SKM-1 treated with dmso at 0.1 percent for 144 hours (cell line): ENCODE data around the gene CCDC85A.

Experiments
- DNase-seq: peaks from one replicate; lab custom pipeline; 2025; ENCODE audit not compliant: unreplicated experiment; lab: John Stamatoyannopoulos, UW

CCDC85A gene

DNA sequence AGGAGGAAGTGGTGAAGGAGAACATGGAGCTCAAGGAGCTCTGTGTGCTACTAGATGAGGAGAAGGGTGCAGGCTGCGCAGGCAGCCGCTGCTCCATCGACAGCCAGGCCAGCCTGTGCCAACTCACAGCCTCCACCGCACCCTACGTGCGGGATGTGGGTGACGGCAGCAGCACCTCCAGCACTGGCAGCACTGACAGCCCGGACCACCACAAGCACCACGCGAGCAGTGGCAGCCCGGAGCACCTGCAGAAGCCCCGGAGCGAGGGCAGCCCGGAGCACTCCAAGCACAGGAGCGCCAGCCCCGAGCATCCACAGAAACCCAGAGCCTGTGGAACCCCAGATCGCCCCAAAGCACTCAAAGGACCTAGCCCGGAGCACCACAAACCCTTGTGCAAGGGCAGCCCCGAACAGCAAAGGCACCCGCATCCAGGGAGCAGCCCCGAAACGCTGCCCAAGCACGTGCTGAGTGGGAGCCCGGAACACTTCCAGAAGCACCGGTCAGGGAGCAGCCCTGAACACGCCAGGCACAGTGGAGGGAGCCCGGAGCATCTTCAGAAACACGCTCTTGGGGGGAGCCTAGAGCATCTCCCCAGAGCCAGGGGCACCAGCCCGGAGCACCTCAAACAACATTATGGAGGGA lies 9.0 kb downstream of the CCDC85A start:
- no peak for DNase-seq

DNA sequence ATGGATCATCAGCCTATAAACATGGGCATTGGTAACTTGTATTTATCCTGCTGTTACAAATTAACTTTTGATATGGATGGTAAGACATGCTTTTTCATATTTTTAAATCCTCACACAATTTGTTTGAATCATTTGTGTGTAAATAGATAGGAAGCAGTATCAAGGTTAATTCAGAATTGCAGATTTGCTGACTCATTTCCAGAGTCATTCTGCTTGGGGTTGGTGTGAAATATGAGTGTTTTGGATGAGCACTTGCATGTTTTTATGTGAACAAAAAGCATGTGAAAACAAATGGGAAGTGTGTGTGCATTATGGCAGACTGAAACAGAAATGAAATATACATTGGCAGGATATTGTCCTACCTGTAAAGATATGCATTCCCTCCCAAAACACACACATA lies 11.8 kb downstream of the CCDC85A start:
- no peak for DNase-seq

DNA sequence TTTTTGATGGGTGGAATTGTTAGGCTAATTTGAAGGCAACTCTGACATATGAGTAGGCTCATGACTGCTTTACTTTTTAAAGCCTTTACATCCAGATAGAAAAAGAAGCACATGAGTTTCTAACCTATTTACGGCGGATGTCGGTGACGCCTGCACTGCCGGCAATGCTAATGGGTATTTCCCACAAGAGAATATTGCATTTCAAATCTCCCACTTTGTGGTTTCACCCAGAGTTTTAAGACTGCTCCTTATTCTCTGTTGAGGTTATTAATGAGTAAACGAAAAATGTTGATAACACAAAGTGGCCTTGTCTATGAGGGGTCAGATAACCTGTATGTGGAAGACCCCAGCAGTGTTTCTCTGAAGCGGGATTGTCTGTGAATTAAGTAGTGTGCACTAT lies 14.0 kb downstream of the CCDC85A start:
- no peak for DNase-seq

DNA sequence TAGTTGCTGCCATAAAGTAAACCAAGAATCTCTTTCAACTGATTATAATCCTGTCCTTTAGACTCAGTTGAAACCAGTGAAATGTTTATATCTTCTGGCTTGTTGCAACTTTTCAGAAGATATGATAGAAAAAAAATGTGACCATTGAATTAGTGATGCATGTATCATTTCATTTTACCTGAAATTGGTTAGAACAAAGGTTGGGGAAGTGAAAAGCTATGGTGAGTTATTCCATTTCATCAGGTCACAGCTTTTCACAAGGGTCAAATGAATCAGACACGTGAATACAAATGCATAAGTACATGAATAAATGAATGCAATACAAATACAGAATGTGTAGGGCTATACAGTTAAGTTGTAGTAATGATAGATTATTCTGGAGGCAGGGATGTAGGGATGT lies 15.1 kb downstream of the CCDC85A start:
- DNase-seq, result no peak

DNA sequence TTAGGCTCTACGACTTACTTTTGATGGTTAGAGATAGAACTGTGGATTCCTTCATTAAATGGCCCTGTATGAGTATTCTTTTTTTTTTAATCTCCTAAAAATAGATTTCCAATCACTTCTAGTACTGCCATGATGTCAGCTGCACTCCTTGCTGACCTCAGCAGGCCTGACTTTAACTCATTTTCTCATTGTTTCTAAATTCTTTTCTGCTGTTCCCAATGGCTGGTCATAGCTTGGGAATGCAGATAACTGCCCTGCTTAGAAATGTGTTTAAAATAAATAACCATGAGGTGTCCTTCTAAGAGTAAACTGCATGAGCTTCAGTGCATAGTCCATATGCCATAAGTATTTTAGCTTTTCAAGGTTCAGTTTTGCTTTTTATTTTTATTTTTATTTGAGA lies 15.7 kb downstream of the CCDC85A start:
- no peak for DNase-seq

DNA sequence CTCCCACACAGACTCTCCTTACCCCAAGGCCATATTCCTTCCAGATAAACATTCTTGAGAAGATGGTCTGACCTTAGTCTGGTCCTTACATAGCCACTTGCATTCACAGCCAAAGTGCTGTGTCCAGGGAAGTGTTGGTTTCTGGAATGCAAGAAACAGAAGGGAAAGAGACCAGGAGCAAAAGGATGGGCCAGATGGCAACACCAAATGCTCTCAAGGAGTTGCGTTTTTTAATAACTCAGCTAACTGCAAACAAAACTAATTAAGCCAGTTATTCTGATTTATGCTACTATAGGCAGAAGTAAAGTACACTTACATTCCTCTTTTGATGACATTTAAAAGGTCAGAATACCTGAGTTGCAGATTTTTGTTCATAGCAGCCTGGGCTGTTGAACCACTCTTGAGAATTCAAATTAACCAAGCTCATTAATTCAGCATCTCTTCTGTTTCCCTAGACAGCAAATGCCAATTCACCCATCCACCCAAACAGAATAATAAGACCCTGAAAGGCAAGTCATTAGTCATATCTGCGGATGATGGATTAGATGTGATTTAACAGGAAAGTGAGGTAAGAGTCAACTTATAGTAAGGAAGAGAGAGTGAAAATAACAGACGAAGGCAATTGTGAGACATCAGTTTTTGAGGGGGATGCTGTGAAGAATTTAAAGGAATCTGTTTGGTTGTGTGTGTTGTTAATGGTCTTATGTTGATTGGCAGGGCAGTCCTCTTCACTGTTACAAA lies 18.8 kb downstream of the CCDC85A start:
- DNase-seq, result no peak

DNA sequence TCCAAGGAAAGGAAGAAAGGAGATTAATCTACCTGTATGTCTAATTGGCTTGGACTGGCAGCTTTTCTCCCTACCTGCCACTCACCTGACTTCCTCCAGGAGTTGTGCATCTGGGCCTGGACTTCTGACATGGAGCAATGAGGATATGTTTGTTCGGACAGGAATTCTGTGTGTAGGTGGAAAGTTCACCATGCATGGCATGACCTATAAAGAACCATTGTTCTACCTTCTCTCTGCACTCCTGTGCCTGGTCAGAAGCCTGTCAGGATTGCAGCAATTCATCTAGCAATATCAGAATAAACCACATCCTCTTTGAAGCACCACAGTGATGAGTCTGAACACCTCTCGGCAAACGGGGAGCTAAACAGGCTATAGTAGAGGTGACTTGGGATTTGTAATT lies 20.8 kb downstream of the CCDC85A start:
- no peak for DNase-seq

DNA sequence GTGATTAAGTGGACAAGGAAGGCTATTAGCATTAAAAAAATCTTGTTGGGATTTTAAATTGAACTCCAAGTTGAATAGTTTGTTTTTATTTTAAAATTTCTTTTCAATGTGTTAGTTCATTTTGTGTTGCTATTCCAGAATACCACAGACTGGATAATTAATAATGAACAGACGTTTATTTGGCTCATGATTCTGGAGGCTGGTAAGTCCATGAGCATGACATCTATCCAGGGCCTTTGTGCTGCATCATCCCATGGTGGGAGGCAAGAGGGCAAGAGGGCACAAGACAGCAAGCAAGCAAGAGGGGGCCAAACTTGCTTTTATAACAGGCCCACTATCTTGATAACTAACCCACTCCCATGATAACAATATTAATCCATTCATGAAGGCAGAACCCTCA lies 22.5 kb downstream of the CCDC85A start:
- DNase-seq, result no peak

DNA sequence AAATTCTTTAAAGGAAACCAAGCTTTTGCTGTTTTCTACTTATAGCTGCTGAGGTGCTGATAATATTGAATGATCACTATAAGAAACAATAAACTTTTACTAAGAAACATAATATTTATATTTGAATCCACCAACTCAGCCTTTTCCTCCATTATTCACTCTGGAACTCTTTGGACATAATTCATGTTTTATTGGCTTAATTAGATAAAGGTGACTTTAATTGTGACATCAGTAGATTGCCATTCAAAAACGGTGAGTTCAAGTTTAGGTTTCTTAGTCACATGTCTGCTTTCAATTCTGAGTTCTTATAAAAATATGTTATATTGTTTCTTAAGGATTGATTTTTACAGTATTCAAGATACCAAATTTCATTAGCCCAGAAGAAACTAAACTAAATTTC lies 24.0 kb downstream of the CCDC85A start:
- DNase-seq, result no peak

DNA sequence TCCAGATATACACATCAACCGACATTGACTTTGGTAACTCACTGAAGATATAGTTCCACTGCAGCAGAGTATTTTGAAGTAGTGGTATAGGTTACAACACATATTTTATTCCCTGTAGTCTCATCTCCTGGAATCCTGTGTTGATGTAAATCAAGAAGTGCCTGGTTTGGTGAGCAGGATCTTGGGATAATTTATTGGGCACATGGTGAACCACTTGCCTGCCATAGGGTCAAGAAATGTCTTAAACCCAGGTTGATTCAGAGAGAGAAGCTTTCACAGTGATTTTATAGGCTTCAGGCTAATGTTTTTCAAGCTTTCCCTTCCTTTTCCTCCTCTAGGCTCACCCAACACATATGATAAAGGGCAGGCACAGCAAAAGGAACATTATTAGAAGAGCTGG lies 24.6 kb downstream of the CCDC85A start:
- no peak for DNase-seq

DNA sequence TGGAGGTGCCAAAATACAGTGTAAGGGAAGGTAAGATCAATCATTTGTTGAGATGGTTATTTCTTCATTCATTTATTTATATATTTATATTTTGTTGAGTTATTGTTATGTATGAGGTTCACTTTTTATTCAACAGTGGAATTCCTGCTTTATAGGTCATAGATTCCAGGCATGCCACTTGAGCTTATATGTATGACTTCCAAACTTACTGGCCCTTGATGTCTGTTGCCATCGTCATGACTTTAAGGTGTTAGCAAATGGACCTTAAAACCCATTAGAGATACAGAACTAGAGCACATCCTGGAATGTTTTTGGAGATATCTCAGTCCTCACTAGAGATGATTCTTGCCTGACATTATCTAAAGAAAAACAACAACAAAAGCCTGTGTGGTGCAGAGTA lies 25.9 kb downstream of the CCDC85A start:
- DNase-seq, result no peak

DNA sequence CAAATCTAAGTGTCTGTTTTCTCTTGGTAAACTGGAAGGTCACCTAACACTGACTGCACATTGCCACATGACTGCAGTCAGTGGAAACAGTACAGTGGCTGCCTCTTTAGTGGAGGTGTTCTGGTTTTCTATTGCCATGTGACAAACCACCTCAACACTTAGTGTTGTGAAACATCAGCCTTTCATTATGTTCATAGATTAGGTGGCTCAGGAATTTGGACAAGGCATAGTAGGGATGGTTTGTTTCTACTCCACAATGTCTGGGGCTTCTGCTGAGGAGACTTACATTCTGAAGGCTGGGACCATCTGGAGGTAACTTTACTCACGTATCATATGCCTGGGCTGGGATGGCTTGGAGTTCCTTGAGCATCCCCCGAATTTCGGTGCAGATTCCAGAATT lies 26.5 kb downstream of the CCDC85A start:
- no peak for DNase-seq

DNA sequence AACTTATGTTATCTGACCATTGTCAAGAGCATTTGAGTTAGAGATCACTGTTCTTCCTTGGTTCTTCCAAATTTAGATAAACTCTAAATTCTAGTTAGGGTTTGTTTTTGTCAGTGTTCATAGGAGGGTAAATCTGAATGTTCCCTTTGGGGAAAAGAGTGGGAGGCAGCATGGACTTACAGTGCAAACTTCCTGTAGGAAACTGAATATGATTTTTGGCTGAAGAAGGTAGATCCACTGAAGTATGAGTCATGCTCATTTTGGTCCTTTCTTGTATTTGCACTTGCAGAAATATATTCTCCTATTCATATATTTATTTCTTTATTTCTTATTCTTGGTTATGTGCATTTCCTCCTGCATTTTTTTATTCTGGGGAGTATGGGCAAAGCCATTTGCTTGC lies 27.3 kb downstream of the CCDC85A start:
- DNase-seq, result no peak

DNA sequence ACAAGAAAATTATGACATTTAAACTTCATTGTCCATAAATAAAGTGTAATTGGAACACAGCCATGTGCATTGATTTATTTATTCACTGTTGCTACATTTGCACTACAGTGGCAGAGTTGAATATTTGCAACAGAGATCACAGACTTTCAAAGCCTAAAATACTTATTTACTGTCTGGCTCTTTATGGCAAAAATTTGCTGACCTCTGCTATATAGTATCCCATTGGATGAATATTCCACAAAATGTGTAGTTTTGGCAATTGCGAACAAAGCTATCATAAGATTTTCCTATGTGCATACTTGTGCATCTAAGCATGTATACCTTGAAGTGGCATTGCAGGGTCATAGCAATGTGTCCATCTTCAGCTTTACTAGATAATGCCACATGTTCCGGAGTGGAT lies 32.1 kb downstream of the CCDC85A start:
- DNase-seq, result no peak

DNA sequence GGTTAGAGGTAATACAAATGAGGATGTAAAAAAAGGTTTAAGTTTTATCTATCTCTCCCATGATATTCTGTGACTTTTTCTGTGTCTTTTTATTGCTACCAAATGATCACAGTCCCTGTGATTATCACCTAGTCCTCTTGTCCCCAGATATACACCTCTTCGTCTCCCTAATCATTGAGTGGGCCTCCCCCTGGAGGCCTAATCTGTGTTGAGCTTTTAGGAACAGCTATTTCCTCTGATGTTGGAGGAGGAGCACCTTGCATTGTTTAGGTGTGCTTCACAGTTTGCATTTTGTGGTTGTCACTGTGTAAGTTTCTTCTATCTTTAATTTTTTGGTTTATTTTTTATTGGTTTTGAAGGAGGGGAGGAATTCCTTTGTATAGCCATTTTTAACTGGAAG lies 33.3 kb downstream of the CCDC85A start:
- DNase-seq, result no peak

DNA sequence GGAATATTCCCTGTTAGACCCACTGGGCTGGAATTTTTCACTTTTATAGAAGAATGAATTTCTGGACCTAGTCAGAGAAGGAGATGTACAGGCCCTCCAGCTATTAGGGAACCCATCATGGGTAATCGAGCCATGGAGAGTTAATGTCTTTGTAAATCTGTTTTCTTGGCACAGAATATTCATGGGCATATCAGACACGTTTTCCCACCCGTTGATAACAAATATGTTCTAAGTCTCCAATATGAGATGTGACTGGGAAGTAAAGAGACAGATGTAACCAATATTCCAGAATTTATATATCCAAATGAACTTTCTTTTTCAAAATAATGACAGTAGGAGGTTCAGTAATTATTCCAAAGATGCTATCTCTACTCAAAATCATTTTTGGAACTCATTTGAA lies 38.7 kb downstream of the CCDC85A start:
- DNase-seq, result no peak

DNA sequence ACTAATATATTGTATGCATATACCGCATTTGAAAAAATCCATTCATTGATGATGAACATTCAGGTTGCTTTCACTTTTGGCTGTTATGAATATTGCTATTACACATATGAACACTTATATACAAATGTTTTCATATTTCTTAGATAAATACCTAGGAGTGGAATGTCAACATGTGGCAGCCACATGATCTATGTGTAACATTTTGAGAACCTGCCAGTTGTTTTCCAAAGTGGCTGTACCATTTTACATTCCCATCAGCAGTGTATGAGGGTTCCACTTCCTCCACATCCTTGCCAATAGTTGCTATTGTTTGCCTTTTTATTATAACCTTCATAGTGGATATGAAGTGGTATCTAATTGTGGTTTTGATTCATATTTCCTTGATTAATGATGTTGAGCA lies 40.5 kb downstream of the CCDC85A start:
- no peak for DNase-seq

DNA sequence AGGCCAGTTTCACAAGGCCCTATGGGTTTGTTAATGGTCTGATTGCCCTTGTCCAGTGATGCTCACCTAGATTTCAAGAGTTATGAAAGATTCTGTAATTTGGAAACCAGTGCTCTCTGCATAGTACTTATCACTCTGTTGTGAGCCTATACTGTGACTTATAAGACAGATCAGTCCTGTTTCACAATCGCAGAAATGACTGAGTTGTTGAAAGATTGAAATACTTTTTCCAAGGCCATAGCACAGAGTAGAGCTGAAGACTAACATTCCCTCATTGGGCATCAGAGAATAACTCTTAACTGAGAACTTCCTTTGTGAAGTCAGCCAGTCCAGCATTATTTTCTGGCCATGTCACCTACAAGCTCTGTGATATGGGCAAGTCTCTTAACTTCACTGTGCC lies 44.0 kb downstream of the CCDC85A start:
- DNase-seq, result no peak

DNA sequence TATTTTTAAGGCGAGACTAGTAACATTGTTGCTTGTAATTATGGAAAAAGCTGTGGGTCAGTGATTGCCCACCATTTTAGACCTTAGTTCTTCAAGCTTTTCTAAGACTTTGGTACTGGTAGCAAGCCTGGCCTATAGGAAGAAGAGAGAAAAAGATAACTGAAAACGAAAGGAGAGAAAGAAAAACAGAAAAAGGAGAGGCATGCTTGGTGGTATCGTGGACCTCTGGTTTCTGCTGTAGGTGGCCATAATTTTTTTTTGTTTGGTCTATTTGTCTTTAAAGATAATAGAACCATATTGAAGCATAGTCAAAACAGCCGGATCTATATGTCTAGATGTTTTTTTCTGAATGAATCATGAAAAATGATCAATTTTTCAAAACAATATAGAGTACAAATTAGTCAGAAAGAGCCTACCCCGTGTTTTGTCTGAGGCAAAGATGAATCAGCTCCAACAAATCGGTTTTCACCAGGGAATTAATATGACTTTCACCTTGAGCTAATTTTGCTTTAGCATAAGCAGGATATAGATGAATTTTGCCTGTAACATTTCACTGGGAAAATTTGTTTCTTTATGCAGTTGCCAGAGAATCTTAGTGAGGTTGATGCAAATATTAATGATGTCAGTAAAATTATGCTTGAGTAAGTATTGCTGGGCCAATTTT lies 45.7 kb downstream of the CCDC85A start:
- DNase-seq, result no peak

DNA sequence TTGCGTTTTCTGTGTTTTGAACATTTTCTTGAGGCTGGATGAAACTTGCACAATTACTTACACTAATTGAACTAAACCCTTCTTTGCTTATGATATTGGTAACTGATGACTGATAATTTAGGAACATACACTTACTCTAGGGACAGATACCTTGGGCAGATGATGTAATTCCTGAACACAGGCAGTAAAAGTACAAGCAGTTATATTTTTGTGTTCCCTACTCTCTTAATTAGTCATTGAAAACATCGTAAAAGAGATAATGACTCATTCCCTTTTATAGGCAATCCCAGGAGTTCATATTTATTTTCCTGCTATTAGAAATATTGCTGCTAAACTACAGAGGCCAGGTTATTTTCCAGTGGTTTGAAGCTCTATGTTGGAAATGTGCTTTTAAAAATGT lies 46.4 kb downstream of the CCDC85A start:
- no peak for DNase-seq

DNA sequence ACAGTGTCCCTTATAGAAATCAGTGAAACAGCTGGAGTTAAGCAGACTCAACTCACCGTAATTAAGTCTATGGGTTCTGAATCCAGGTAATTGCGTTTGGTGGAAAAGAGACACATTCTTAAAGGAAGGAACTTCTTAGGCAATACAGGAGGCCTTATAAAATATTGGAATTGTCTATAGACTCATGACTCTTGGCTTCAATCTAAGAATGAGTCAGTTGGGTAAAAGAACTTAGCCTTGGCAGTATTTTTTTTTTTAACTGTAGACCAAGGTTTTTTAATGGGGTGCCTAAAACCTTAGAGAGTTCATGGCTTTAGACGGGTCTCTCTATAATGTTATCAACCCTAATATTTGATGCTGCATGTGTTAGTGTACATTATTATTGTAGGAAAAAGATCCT lies 47.6 kb downstream of the CCDC85A start:
- no peak for DNase-seq

DNA sequence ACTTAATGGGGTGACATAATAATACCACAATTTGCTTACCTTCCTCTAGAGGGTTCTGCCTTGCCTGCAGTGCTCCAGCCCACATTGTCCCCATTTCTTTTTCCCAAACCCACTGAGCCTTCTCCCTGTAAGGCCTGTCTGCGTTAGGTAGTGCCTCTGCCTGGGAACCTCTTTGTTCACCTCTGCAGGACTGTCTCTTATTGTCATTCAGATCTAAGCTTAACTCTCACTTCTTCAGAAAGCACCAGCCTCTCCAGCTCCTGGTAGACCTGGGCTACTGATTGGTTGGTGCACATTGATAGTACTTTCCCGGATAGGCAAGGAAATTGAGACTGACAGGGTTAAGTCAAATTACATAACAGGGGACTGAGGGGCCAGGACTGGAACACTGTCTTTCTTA lies 49.1 kb downstream of the CCDC85A start:
- DNase-seq, result no peak

DNA sequence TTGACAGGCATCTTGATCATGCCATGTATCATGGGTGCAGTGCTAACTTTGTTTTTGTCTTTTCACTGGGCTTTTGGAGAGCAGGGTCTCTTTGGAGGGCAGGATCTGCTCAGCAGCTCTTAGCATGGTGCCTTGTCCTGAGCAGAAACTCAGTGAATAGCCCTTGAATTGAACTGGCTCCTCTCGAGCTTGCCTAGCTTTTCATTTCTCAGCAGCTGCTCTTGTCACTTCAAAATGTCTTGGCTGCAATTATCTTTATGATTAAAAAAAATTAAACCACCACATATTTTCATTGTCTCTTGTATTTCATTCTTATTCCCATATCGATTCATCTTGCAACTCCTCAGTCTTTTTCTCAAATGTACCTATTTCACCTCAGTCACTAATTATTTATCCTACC lies 50.5 kb downstream of the CCDC85A start:
- no peak for DNase-seq
